Measurements from ENCODE around the gene MON1A. TPM values are rescaled to one million over a fixed set of nuclear protein-coding genes. Genes with fewer than 3 reads are reported as not detected.

MON1A gene
- total RNA-seq, 1 donor from 2014 or later: 11.0 TPM

DNA sequence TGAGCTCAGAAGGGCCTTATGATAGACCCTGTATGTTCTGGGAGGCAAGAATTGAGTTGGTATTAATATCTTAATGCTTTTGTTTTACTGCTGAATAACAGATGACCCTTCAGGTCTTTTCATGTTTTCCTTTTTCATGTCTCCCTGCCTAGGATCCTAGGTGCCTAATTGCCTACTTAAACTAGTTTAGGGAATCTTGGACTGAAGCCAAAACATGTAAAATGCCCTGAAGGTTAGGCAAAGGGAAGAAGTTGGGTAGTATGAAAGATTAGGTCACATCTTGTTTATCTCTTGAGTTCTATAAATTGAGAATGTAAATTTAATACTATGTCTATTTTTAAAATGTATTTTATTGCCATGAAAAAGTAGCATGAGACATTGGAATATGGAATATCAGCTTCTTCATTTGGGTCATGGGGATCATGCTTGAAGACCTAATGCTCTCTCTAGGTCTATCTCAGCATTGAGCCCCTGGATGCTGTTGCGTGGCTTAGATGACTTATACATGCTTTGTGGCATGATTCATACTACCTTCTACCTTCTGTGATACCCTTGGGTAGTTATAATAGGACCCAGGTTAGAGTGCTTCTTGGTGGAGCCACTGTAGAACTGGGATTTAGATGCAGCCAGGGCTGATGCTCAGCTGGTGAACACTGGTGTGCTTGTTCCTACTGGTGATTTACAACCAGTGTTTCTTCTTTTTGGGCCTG lies 36.8 kb upstream of the MON1A start:
- Mint-ChIP-seq H3K4me1 (ENCODE audit: low read depth) (peaks cover 47% of the 10 kb centered on the region), H3K4me3 (ENCODE audit: unreplicated experiment) (no peak overlapping the region), H3K36me3 (ENCODE audit: low read depth) (peaks cover 7% of the 10 kb centered on the region), H3K9me3 (ENCODE audit: low read depth) (no peaks in the 10 kb centered on the region), H3K27me3 (ENCODE audit: low read depth) (no peaks in the 10 kb centered on the region), H3K27ac (ENCODE audit: unreplicated experiment) (no peak overlapping the region)
- TF ChIP-seq, protein P1, sequence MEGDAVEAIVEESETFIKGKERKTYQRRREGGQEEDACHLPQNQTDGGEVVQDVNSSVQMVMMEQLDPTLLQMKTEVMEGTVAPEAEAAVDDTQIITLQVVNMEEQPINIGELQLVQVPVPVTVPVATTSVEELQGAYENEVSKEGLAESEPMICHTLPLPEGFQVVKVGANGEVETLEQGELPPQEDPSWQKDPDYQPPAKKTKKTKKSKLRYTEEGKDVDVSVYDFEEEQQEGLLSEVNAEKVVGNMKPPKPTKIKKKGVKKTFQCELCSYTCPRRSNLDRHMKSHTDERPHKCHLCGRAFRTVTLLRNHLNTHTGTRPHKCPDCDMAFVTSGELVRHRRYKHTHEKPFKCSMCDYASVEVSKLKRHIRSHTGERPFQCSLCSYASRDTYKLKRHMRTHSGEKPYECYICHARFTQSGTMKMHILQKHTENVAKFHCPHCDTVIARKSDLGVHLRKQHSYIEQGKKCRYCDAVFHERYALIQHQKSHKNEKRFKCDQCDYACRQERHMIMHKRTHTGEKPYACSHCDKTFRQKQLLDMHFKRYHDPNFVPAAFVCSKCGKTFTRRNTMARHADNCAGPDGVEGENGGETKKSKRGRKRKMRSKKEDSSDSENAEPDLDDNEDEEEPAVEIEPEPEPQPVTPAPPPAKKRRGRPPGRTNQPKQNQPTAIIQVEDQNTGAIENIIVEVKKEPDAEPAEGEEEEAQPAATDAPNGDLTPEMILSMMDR (IDR thresholded peaks at IDR 0.05): no peak
- no peak for DNase-seq (ENCODE audit: low spot score)

DNA sequence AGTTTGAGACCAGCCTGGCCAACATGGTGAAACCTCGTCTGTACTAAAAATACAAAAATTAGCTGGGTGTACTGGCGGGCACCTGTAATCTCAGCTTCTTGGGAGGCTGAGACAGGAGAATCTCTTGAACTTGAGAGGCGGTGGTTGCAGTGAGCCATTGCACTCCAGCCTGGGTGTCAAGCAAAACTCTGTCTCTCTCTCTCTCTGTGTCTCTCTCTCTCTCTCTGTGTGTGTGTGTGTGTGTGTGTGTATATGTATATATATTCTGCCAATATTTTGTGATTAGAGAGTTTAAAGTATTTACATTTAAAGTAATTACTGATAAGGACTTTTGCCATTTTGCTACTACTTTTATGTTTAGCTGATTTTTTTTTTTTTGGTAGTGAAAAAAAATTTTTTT lies 26.0 kb upstream of the MON1A start:
- Mint-ChIP-seq H3K4me1 (ENCODE audit: low read depth) (peaks cover 24% of the 10 kb centered on the region), H3K4me3 (ENCODE audit: unreplicated experiment) (no peak overlapping the region), H3K27ac (ENCODE audit: unreplicated experiment) (no peak overlapping the region), H3K9me3 (ENCODE audit: low read depth) (no peaks in the 10 kb centered on the region), H3K27me3 (ENCODE audit: low read depth) (no peaks in the 10 kb centered on the region), H3K36me3 (ENCODE audit: low read depth) (no peaks in the 10 kb centered on the region)
- TF ChIP-seq, protein P1 (IDR thresholded peaks at IDR 0.05): no peak
- no peak for DNase-seq (ENCODE audit: low spot score)

DNA sequence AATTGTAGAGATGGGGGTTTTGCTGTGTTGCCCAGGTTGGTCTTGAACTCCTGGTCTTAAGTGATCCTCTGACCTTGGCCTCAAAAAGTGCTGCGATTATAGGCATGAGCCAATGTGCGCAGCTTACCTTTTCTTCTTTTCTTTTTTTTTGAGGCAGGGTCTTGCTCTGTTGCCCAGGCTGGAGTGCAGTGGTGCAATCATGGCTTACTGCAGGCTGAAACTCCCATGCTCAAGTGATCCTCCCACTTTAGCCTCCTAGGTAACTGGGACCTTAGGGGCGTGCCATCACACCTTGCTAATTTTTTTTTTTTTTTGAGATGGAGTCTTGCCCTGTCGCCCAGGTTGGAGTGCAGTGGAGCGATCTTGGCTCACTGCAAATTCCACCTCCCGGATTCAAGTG lies 23.3 kb upstream of the MON1A start:
- H3K36me3 Mint-ChIP-seq (ENCODE audit: low read depth): no peaks in the 10 kb centered on the region
- no peak overlapping the region for H3K27ac Mint-ChIP-seq (ENCODE audit: unreplicated experiment)
- H3K27me3 Mint-ChIP-seq (ENCODE audit: low read depth): no peaks in the 10 kb centered on the region
- no peak overlapping the region for H3K4me3 Mint-ChIP-seq (ENCODE audit: unreplicated experiment)
- H3K4me1 Mint-ChIP-seq (ENCODE audit: low read depth): peaks cover 24% of the 10 kb centered on the region
- no peak for DNase-seq (ENCODE audit: low spot score)
- TF ChIP-seq, protein P1 (IDR thresholded peaks at IDR 0.05): no peak
- no peaks in the 10 kb centered on the region for H3K9me3 Mint-ChIP-seq (ENCODE audit: low read depth)

DNA sequence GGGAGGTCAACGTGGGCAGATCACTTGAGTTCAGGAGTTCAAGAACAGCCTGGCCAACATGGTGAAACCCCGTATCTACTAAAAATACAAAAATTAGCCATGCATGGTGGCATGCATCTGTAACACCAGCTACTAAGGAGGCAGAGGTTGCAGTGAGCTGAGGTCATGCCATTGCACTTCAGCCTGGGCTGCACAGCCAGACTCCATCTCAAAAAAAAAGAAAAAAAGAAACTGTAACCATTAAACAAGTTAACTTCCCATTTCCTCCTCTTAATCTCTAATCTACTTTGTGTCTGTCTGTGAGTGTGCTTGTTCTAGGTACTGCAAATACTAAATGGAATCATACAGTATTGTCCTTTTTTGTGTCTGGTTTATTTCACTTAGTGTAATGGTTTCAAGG lies 13.0 kb upstream of the MON1A start:
- no peak overlapping the region for H3K4me3 Mint-ChIP-seq (ENCODE audit: unreplicated experiment)
- H3K9me3 Mint-ChIP-seq (ENCODE audit: low read depth): no peaks in the 10 kb centered on the region
- no peaks in the 10 kb centered on the region for H3K36me3 Mint-ChIP-seq (ENCODE audit: low read depth)
- H3K4me1 Mint-ChIP-seq (ENCODE audit: low read depth): peaks cover 26% of the 10 kb centered on the region
- TF ChIP-seq, protein P1 (IDR thresholded peaks at IDR 0.05): no peak
- no peak overlapping the region for H3K27ac Mint-ChIP-seq (ENCODE audit: unreplicated experiment)
- H3K27me3 Mint-ChIP-seq (ENCODE audit: low read depth): no peaks in the 10 kb centered on the region
- no peak for DNase-seq (ENCODE audit: low spot score)

DNA sequence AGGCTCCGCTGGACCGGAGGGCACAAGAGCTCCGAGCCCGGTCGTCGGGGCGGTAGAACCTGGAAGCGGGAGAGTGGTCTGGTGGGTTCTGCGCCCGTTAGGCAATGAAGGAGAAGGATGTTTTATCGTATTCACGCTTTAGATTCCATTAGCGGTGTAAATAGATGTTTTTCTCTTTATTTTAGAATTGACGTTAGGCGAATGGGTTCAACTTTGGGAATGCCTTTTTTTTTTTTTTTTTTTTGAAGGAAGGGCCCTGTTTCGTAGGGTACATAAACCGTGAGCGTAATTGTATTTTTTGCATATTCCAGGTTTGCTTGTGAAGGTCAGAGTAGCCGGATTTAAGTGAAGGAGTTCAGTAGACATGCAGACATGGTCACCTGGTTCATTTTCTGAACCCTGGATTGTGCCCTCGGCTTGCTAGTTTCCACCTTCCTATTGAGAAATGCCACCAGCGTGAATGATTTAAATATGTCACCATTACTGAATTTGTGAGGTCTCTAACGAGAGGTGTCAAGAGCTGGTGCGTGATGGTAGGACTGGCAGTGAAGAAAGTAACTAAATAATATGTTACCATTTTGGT lies 11.1 kb upstream of the MON1A start:
- no peak for DNase-seq (ENCODE audit: low spot score)
- Mint-ChIP-seq H3K27ac (ENCODE audit: unreplicated experiment) (peak overlapping the region; percentile 95), H3K4me1 (ENCODE audit: low read depth) (peaks cover 26% of the 10 kb centered on the region), H3K9me3 (ENCODE audit: low read depth) (no peaks in the 10 kb centered on the region), H3K36me3 (ENCODE audit: low read depth) (no peaks in the 10 kb centered on the region), H3K4me3 (ENCODE audit: unreplicated experiment) (peak overlapping the region; percentile 91), H3K27me3 (ENCODE audit: low read depth) (no peaks in the 10 kb centered on the region)
- TF ChIP-seq, protein P1 (IDR thresholded peaks at IDR 0.05): no peak

Data from chondrocyte (in vitro differentiated cells).